Transverse colon (tissue), 4 donors: ENCODE results near the gene TRMT1. TPM values are rescaled to one million over a fixed set of nuclear protein-coding genes. Genes with fewer than 3 reads are reported as not detected.
A peak's percentile ranks its signal among the peaks of the same experiment; 100 is the strongest.

Experiments
- DNase-seq: peaks from one replicate; pipeline ENCODE4 v3.0.0-alpha.2; 2019
- H3K27ac ChIP-seq, 4 donors: fragments of 200-600 bp; sonication (generic); 2 replicates each; pipeline ENCODE4 v1.5.1; 2016 to 2018; ENCODE audit warnings: inconsistent platforms in 4 of 4
- H3K27me3 ChIP-seq: fragments of 200-600 bp; sonication (generic); 2 replicates; pipeline ENCODE4 v1.5.1; 2017; ENCODE audit warnings: inconsistent platforms
- H3K36me3 ChIP-seq, 4 donors: fragments of 200-600 bp; sonication (generic); 2 replicates each; pipeline ENCODE4 v1.5.1; 2017 to 2019; ENCODE audit warnings: inconsistent platforms in 4 of 4
- H3K4me1 ChIP-seq, 4 donors: fragments of 200-600 bp; sonication (generic); 2 replicates each; pipeline ENCODE4 v1.5.1; 2017 to 2020; ENCODE audit warnings: inconsistent platforms in 4 of 4
- H3K4me3 ChIP-seq, 4 donors: fragments of 200-600 bp; sonication (generic); 1 replicate in 1 of 4; 2 replicates in 3 of 4; pipeline versions ENCODE4 v1.5.1 to v1.6.1; 2017 to 2019; ENCODE audit warnings: inconsistent platforms in 4 of 4
- H3K9me3 ChIP-seq, 2 donors: fragments of 200-600 bp; sonication (generic); 2 replicates each; pipeline ENCODE4 v1.5.1; 2017 to 2019; ENCODE audit warnings: inconsistent platforms in 2 of 2
- CTCF ChIP-seq, 5 experiments: fragments of 200-600 bp in 3 of 5; fragments of 450-650 bp in 2 of 5; sonication (generic) in 3 of 5; IDR thresholded peaks; 1 replicate in 2 of 5; 2 replicates in 3 of 5; pipeline ENCODE4 v1.5.1; 2016 to 2017; ENCODE audit warnings: antibody characterized with exemption in 5 of 5, inconsistent platforms in 3 of 5, mild to moderate bottlenecking in 2 of 5, moderate library complexity in 1 of 5
- EP300 ChIP-seq: sonication (generic); formaldehyde crosslinking; IDR thresholded peaks from one replicate; pipeline ENCODE4 v1.6.1; 2017; ENCODE audit warnings: antibody characterized with exemption, low read depth
- POLR2A ChIP-seq: fragments of 450-650 bp; IDR thresholded peaks from one replicate; pipeline ENCODE4 v1.6.1; 2016; ENCODE audit warnings: antibody characterized with exemption, mild to moderate bottlenecking, moderate library complexity
- POLR2AphosphoS5 ChIP-seq, 3 donors: sonication (generic); formaldehyde crosslinking; IDR thresholded peaks; one replicate each; pipeline ENCODE4 v1.6.1; 2016; ENCODE audit warnings: antibody characterized with exemption in 3 of 3
- WGBS, 2 donors: methylation state at CpG; one replicate each; pipeline ENCODE4 v1.1.5; 2018; ENCODE audit warnings: low coverage in 1 of 2; 5-methylcytosine and 5-hydroxymethylcytosine counted together
- in situ Hi-C, 4 donors: fragments of 200-750 bp; cut with MboI; loops; one replicate each; pipeline versions ENCODE4 v1.15.0 to v1.15.1; 2017; ENCODE audit warnings: low sequenced_read_pairs in 3 of 4, low pct_ligation_motif_present in 1 of 4, low pct_unique_long_range_greater_than_20kb in 1 of 4
- intact Hi-C: fragments of 100-400 bp; cut with DNase I; formaldehyde crosslinking; loops from one replicate; pipeline ENCODE4 v1.15.1; 2023; ENCODE audit warnings: low total_unique reads
- total RNA-seq, 4 donors: library from RNA; depleted of rRNA; stranded (reverse); fragments of >200 nt; gene quantifications; one replicate each; pipeline ENCODE4 v1.1.0, GENCODE V29; 2016

The TRMT1 gene
- total RNA-seq, 4 donors from 2014 or later, result 26.6 to 199 (median 60.7) TPM

GRCh38 chr19:13120031-13120430 is 3.5 kb upstream of the TRMT1 start:
- DNase-seq, result no peak
- Histone ChIP-seq H3K27ac (no peak overlapping the region), H3K4me3 (no peak overlapping the region), H3K36me3 (no peaks in the 10 kb centered on the region), H3K27me3 (no peaks in the 10 kb centered on the region), H3K4me1 (peaks cover 11 to 39% (median 34%) of the 10 kb centered on the region in 4 donors), H3K9me3 (no peaks in the 10 kb centered on the region)
- TF ChIP-seq POLR2AphosphoS5 (IDR thresholded peaks at IDR 0.05) (no peak), EP300 (no peak), POLR2A (no peak), CTCF (IDR thresholded peaks at IDR 0.05) (no peak)
- in situ Hi-C loops (loop anchor here in 1 of 4 donors (25.0 kb wide), 1 partner anchor 142 kb away; no protein-coding TSS in a partner anchor), intact Hi-C loops (no loop called here)
- WGBS, 2 donors, result 79 to 80% methylated on average over 6 to 9 of the region's 9 CpGs

- intact Hi-C loops (no loop called here), in situ Hi-C loops (loop anchor here in 1 of 4 donors (25.0 kb wide), 1 partner anchor 143 kb away; no protein-coding TSS in a partner anchor)
- Histone ChIP-seq H3K27ac (no peak overlapping the region), H3K9me3 (no peaks in the 10 kb centered on the region), H3K27me3 (no peaks in the 10 kb centered on the region), H3K36me3 (no peaks in the 10 kb centered on the region), H3K4me1 (peaks cover 11 to 39% (median 34%) of the 10 kb centered on the region in 4 donors), H3K4me3 (peak overlapping the region in 1 of 4 donors; percentile 99)
- TF ChIP-seq POLR2A (no peak), CTCF (IDR thresholded peaks at IDR 0.05) (no peak), POLR2AphosphoS5 (IDR thresholded peaks at IDR 0.05) (no peak), EP300 (no peak)
- WGBS, 2 donors, result 73% methylated on average over 8 of the region's 8 CpGs; no CpG with 5 or more reads in 1 of the 2 donors
- no peak for DNase-seq
These were observed 3.1 kb upstream of the TRMT1 start for GRCh38 chr19:13119627-13120026.

- in situ Hi-C loops (loop anchor here in 1 of 4 donors (25.0 kb wide), 1 partner anchor 144 kb away; no protein-coding TSS in a partner anchor), intact Hi-C loops (no loop called here)
- Histone ChIP-seq H3K4me1 (peaks cover 11 to 39% (median 34%) of the 10 kb centered on the region in 4 donors), H3K27ac (peak overlapping the region; percentile 71 to 84 (median 82)), H3K4me3 (peak overlapping the region; percentile 84 to 99 (median 92)), H3K27me3 (no peaks in the 10 kb centered on the region), H3K36me3 (no peaks in the 10 kb centered on the region), H3K9me3 (no peaks in the 10 kb centered on the region)
- 0% methylated on average over 22 of the region's 57 CpGs; no CpG with 5 or more reads in 1 of the 2 donors for WGBS, 2 donors
- TF ChIP-seq CTCF (IDR thresholded peaks at IDR 0.05) (no peak), POLR2AphosphoS5 (IDR thresholded peaks at IDR 0.05) (no peak), EP300 (no peak), POLR2A (no peak)
- no peak for DNase-seq
These were observed 2.1 kb upstream of the TRMT1 start for GRCh38 chr19:13118424-13119193.

GRCh38 chr19:13117772-13118423 is 1.4 kb upstream of the TRMT1 start, which contains the start of gene NACC1:
TSS of gene NACC1 (plus strand) at chr19:13118264. CDS start at chr19:13135208, 16,944 bp downstream.
- in situ Hi-C loops, result loop anchor here in 1 of 4 donors (25.0 kb wide), 1 partner anchor 144 kb away; no protein-coding TSS in a partner anchor

More at GRCh38 chr19:13117772-13118423, 1.4 kb upstream of the TRMT1 start, which contains the start of gene NACC1:
- intact Hi-C loops, result no loop called here
- H3K36me3 ChIP-seq, result no peaks in the 10 kb centered on the region
- TF ChIP-seq EP300 (no peak), POLR2AphosphoS5 (IDR thresholded peaks at IDR 0.05) (peak in 2 of 3 donors; percentile 27 to 53), POLR2A (no peak), CTCF (IDR thresholded peaks at IDR 0.05) (peak in 2 of 5 experiments; percentile 11 to 23)
- no peaks in the 10 kb centered on the region for H3K9me3 ChIP-seq
- DNase-seq, result peak; percentile 91
- no peaks in the 10 kb centered on the region for H3K27me3 ChIP-seq
- peak within 1 kb of the TSS; percentile 84 to 99 (median 92) for H3K4me3 ChIP-seq
- peaks cover 11 to 39% (median 34%) of the 10 kb centered on the region in 4 donors for H3K4me1 ChIP-seq
- H3K27ac ChIP-seq, result peak within 1 kb of the TSS; percentile 83 to 89 (median 86)
- 3% methylated on average over 29 of the region's 65 CpGs; no CpG with 5 or more reads in 1 of the 2 donors for WGBS, 2 donors
